AML-193 (cell line): ENCODE measurements around the gene HSPB8.
"Not testable (repeated sequence)": the region's sequence is repeated elsewhere in the genome, so short reads cannot be mapped to it uniquely, and the experiment has no call there.

ENCODE experiments used
- DNase-seq, 2 experiments: peaks; one replicate each; lab custom pipeline; 2025; lab: John Stamatoyannopoulos, UW

HSPB8 gene

GRCh38 chr12:119206348-119207062 lies 27.8 kb downstream of the HSPB8 start:
- no peak for DNase-seq

DNA sequence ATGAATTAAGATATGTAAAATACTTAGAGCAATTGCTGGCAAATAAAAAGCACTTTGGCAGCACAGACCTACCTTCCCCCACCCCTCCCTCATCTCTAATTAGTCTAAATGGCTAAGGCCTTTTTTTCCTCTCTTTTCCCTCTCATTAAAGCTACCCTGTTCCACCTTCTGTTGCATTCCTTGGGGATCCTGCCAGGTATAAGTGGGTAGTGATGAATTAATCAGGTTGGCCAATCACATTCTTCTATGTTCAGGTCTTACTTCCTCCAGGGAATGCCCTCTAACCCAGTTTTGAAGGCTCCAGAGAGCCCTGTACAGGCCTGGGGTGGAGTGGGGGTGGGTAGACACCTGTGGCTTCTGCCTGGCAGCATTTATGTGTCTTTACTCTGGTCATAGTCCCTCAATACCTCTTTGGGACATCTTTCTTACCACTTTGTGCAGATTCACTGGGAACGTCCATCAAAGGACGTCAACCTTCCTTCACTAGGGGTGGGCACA lies 28.4 kb downstream of the HSPB8 start:
- DNase-seq: no peak

DNA sequence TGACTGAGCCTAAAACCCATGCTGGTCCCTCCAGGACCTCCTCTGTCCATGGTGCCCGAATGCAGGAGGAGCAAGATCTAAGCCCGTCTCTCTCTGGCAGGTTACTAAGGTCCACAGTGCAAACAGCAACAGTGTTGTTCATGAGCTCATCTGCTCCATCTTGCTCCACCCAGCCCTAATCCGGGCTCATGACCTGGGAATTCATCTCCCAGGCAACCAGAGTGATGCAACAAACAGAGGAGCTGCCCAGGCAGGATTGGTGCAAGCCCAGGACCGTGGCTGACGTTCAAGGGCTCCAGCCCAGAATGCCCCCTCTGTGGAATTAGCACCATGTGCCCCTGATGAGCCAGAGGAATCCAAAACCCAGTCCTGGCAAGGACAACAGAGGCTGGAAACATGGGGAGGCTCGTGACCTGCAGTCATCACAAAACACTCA lies 29.9 kb downstream of the HSPB8 start:
- no peak for DNase-seq

GRCh38 chr12:119211884-119212283 lies 33.2 kb downstream of the HSPB8 start:
- DNase-seq: no peak

- no peak for DNase-seq
These were observed 37.4 kb downstream of the HSPB8 start for GRCh38 chr12:119216084-119216483.

- not testable (repeated sequence) for DNase-seq
These were observed 40.1 kb downstream of the HSPB8 start for GRCh38 chr12:119218875-119219274.

DNA sequence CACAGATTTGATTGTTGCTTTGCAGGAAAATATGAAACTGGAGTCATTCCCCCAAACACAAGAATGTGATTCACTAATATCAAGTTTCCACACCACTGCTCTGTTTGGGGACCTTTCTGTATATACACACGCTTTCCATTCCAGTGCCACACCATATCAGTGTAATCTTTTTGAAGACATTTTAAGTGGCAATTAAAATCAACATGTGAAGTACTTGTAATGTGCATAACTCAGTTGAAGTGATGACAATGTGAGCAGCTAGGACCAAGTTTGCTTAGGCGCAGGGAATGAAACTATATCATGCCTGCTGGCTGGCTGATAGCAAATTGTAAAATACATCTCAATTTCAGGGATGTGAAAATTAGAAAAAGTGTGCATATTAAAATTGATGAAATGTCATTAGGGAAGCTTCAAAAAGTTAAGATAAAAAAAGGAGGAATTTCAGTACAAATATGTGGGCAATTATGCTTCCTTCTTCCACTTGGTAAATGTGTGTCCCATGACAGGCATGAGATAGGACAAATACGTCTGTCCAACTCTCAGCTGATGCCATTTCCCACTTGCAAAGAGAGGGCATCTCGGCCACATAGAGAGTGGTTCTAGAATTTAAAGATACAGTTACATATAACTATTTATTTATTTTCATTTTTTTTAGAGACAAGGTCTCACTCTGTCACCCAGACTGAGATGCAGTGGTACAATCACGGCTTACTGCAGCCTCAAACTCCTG lies 43.7 kb downstream of the HSPB8 start:
- no peak for DNase-seq

DNA sequence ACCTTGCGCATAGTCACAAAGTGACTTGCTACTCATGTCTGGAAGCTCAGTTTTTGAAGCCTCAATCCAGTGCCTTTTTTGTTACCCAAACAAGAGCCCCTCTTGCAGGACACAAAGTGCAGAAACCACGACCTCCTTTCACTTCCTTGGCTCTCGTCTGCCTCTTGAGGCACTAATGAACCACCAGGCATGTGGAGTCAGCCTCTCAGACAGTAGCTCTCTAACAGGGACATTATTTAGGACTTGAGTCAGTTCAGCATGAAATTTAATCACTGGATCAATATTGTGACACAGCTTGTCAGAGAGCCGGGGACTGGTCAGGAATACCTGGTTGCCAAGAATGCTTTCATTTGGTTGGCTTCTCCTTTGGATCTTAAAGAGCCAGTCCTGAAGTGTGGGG lies 46.7 kb downstream of the HSPB8 start:
- no peak for DNase-seq

GRCh38 chr12:119227292-119227691 lies 48.6 kb downstream of the HSPB8 start:
- no peak for DNase-seq

DNA sequence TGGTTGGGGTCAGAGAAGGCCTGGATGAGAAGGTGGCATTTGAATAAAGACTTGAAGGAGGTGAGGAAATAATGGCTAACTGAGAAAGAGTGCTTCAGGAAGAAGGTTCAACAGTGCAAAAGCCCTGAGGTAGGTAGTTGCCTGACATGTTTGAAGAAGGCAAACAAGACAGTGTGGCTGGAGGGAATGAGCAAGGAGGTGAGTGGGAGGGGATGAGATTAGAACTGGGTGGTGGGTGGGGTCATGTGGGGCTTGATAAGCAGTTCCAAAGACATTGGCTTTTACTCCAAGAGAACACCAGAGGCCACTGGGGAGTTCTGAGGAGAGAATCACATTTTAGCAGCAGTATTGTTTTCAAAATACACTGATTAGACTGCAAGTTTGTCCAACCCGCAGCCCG lies 50.5 kb downstream of the HSPB8 start:
- DNase-seq: no peak

DNA sequence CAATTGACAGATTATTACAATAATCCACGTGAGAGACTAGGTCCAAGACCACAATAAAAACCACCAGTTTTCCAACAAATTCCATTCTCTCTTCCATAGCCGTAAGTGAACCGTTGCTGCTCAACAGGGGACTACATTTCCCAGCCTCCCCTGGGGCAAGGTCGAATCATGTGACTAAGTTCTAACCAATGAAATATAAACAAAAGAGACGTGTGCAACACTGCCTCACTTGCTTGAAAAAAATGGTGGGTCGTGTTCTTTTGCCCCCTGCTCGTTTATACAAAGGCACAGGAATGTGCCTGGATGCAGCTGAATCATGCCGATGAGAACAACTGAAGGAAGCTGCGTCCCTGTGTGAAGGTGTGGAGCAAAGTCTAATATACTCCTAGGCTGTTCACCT lies 51.1 kb downstream of the HSPB8 start:
- no peak for DNase-seq

GRCh38 chr12:119230807-119231206 lies 52.1 kb downstream of the HSPB8 start:
- no peak for DNase-seq

GRCh38 chr12:119231774-119232173 lies 53.0 kb downstream of the HSPB8 start:
- DNase-seq: no peak

DNA sequence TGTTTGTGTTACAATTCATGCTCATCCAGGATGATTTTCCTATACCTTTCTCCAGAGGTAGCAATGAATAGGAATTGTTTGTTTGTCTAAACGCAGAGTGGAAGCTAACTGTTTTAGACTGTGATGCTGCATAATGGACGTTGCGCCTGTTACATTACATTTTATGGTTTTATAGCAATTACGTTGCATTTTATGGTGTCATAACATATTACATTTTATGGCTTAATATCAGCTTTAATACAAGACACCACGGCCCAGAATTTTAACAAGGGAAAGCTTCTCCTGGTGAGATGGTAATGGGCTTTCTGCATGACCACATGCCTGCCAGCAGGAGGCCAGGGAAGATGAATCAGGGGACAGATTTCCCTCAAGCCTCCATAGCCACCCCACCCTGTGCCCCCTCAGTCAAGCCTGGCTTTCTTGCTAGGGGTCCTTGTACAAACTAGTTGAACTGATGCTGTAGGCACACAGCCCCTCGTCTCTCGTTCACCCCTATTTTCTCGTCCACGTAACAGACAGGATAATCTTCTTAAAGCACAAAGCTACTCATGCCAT lies 56.5 kb downstream of the HSPB8 start:
- DNase-seq: no peak

GRCh38 chr12:119236372-119236771 lies 57.6 kb downstream of the HSPB8 start:
- no peak for DNase-seq

DNA sequence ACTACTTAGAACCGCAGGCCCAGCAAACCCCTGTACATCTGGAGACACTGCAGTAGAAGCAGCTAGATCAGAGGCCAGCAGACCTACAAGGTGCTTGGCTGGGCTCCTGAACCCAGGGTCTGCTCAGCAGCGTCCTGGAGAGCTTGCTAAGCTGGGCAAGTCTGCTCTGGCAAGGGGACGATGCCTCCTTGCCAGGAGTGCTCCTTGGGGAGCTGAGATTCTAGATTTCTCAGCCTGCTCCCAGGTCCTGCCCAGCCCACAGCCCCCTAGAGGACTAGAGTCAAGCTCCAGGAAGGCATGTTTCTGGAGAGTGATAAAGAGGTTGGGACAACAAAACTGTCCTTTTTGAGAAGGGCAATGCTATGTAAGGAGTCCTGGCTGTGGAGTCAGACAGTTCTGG lies 60.3 kb downstream of the HSPB8 start:
- no peak for DNase-seq

DNA sequence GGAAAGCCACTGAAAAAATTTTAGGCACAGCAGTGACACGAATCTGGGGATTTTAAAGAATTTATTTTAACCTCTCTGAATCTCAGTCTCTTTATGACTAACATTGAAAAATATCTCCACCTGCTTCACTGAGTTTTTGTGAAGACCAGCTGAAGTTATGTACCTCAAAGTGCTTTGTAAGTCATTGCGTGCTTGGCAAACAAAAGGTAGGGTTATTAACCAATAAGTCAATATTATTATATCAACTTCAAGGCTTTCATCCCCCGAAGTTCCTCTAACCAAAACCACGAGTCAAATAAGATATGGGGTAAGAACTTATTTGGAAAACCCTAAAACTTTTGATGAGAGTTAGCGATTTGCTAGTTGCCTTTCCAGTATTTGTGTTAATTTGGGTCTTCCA lies 62.3 kb downstream of the HSPB8 start:
- DNase-seq: no peak

GRCh38 chr12:119241580-119242169 lies 62.9 kb downstream of the HSPB8 start:
- DNase-seq: no peak
